Activated CD4-positive, alpha-beta memory T cell treated with anti-CD3 and anti-CD28 coated beads, Interleukin-2, amount 10 ng/mL, durations not matched to agents 7 days and 5 days (primary cell): Measurements from ENCODE around the gene IRF3. TPM values are rescaled to one million over a fixed set of nuclear protein-coding genes. Genes with fewer than 3 reads are reported as not detected.

Experiments
- CTCF ChIA-PET: fragments of 350-600 bp; sonication (Branson Sonifier 250); formaldehyde crosslinking; loops from one replicate; lab custom pipeline; 2021; ENCODE audit warnings: antibody characterized with exemption, inconsistent platforms; lab: Charles Lee
- POLR2A ChIA-PET: fragments of 350-600 bp; sonication (Branson Sonifier 250); formaldehyde crosslinking; loops from one replicate; lab custom pipeline; 2021; ENCODE audit warnings: antibody characterized with exemption; lab: Charles Lee
- DNase-seq: peaks from one replicate; pipeline ENCODE4 v3.0.0-alpha.2; 2020
- H3K27ac Mint-ChIP-seq: one replicate; pipeline ENCODE4 v1.8.0; 2021; ENCODE audit warnings: mild to moderate bottlenecking, mixed read lengths
- H3K27me3 Mint-ChIP-seq: one replicate; pipeline ENCODE4 v1.8.0; 2021; ENCODE audit warnings: mixed read lengths
- H3K36me3 Mint-ChIP-seq: one replicate; pipeline ENCODE4 v1.8.0; 2021; ENCODE audit warnings: low read depth, mixed read lengths
- H3K4me1 Mint-ChIP-seq: one replicate; pipeline ENCODE4 v1.8.0; 2021; ENCODE audit warnings: mixed read lengths
- H3K4me3 Mint-ChIP-seq: one replicate; pipeline ENCODE4 v1.8.0; 2021; ENCODE audit warnings: mild to moderate bottlenecking, mixed read lengths
- H3K9me3 Mint-ChIP-seq: one replicate; pipeline ENCODE4 v1.8.0; 2021; ENCODE audit warnings: mixed read lengths
- total RNA-seq, 2 experiments: library from RNA; stranded (reverse); gene quantifications; one replicate each; pipeline ENCODE4 v1.2.3, GENCODE V29; 2021

The IRF3 gene
- total RNA-seq, 2 experiments from 2014 or later = 163 to 174 TPM

- Mint-ChIP-seq H3K4me3 (no peak overlapping the region), H3K27ac (peak overlapping the region; percentile 70), H3K36me3 (peaks cover 60% of the 10 kb centered on the region), H3K27me3 (no peaks in the 10 kb centered on the region), H3K4me1 (peaks cover 17% of the 10 kb centered on the region), H3K9me3 (no peaks in the 10 kb centered on the region)
- no peak for DNase-seq
- ChIA-PET CTCF (no interaction called here), POLR2A (interaction anchor here (0.7 to 1.7 kb wide), 3 partner anchors 13 to 62 kb away, joined by 3 to 4 read pairs (median 3); no protein-coding TSS in a partner anchor)
These were observed 51.4 kb downstream of the IRF3 start for GRCh38 chr19:49614096-49614833.

GRCh38 chr19:49613374-49613773 lies 52.3 kb downstream of the IRF3 start:
- H3K4me3 Mint-ChIP-seq = no peak overlapping the region
- CTCF ChIA-PET = interaction anchor here (0.7 kb wide), 1 partner anchor 335 kb away, joined by 4 read pairs; no protein-coding TSS in a partner anchor
- no peaks in the 10 kb centered on the region for H3K9me3 Mint-ChIP-seq
- H3K4me1 Mint-ChIP-seq = peaks cover 17% of the 10 kb centered on the region
- POLR2A ChIA-PET = interaction anchor here (1.7 kb wide), 1 partner anchor 63 kb away, joined by 4 read pairs; no protein-coding TSS in a partner anchor
- peaks cover 60% of the 10 kb centered on the region for H3K36me3 Mint-ChIP-seq
- no peak for DNase-seq
- H3K27me3 Mint-ChIP-seq = no peaks in the 10 kb centered on the region
- peak overlapping the region; percentile 70 for H3K27ac Mint-ChIP-seq

Other genes with a start within 250 kb of the IRF3 start
- gene PTH2, start 242.4 kb downstream of the IRF3 start, total RNA-seq = not detected
- gene GFY, start 240.5 kb downstream of the IRF3 start, total RNA-seq = not detected
- gene SLC17A7, start 224.3 kb downstream of the IRF3 start, total RNA-seq = under 1 TPM; 0.30 to 0.43 TPM
- 100 to 1,000 TPM; 168 to 170 TPM for gene PIH1D1, start 214.0 kb downstream of the IRF3 start, total RNA-seq
- 10 to 100 TPM; 34.1 to 36.6 TPM for gene ALDH16A1, start 212.6 kb downstream of the IRF3 start, total RNA-seq
- gene FLT3LG, start 191.6 kb downstream of the IRF3 start, total RNA-seq = 100 to 1,000 TPM; 187 to 197 TPM
- 1,000 to 10,000 TPM; 2,417 to 2,463 TPM for gene RPL13A, start 178.2 kb downstream of the IRF3 start, total RNA-seq
- 1,000 to 10,000 TPM; 2,194 to 2,385 TPM for gene RPS11, start 169.4 kb downstream of the IRF3 start, total RNA-seq
- gene FCGRT, start 153.2 kb downstream of the IRF3 start, total RNA-seq = 10 to 100 TPM; 10.2 to 11.1 TPM
- gene RCN3, start 137.9 kb downstream of the IRF3 start, total RNA-seq = 1 to 10 TPM; 1.8 to 2.0 TPM
- 100 to 1,000 TPM; 162 to 163 TPM for gene NOSIP, start 85.3 kb downstream of the IRF3 start, total RNA-seq
- gene PRRG2, start 84.5 kb downstream of the IRF3 start, total RNA-seq = 1 to 10 TPM; 1.0 to 1.1 TPM
- gene PRR12, start 74.7 kb downstream of the IRF3 start, total RNA-seq = 10 to 100 TPM; 33.0 to 36.2 TPM
- 10 to 100 TPM; 17.8 to 18.1 TPM for gene RRAS, start 25.7 kb downstream of the IRF3 start, total RNA-seq
- gene SCAF1, start 23.6 kb downstream of the IRF3 start, total RNA-seq = 10 to 100 TPM; 65.3 to 66.4 TPM
- gene BCL2L12, start 76 bp upstream of the IRF3 start, total RNA-seq = 10 to 100 TPM; 71.2 to 74.3 TPM
- 100 to 1,000 TPM; 103 to 108 TPM for gene PRMT1, start 11.4 kb upstream of the IRF3 start, total RNA-seq
- gene ADM5, start 23.7 kb upstream of the IRF3 start, total RNA-seq = 1 to 10 TPM; 2.6 to 2.9 TPM
- 1 to 10 TPM; 1.9 to 2.9 TPM for gene CPT1C, start 25.3 kb upstream of the IRF3 start, total RNA-seq
- under 1 TPM; 0.63 to 0.86 TPM for gene TSKS, start 97.4 kb upstream of the IRF3 start, total RNA-seq
- gene AP2A1, start 101.1 kb upstream of the IRF3 start, total RNA-seq = 10 to 100 TPM; 78.0 to 79.2 TPM
- gene FUZ, start 147.4 kb upstream of the IRF3 start, total RNA-seq = 10 to 100 TPM; 13.7 to 13.9 TPM
- gene MED25, start 152.4 kb upstream of the IRF3 start, total RNA-seq = 10 to 100 TPM; 65.3 to 67.9 TPM
- gene PTOV1, start 185.3 kb upstream of the IRF3 start, total RNA-seq = 10 to 100 TPM; 69.3 to 71.7 TPM
- gene PNKP, start 201.7 kb upstream of the IRF3 start, total RNA-seq = 100 to 1,000 TPM; 121 to 129 TPM
- 10 to 100 TPM; 20.2 to 23.0 TPM for gene AKT1S1, start 211.5 kb upstream of the IRF3 start, total RNA-seq
- 10 to 100 TPM; 42.3 to 47.6 TPM for gene TBC1D17, start 211.8 kb upstream of the IRF3 start, total RNA-seq
- gene IL4I1, start 231.0 kb upstream of the IRF3 start, total RNA-seq = 10 to 100 TPM; 25.7 to 26.4 TPM